ENCODE results near the gene PSMB5.
"Not testable (repeated sequence)": the region's sequence is repeated elsewhere in the genome, so short reads cannot be mapped to it uniquely, and the experiment has no call there.

Gene PSMB5

DNA sequence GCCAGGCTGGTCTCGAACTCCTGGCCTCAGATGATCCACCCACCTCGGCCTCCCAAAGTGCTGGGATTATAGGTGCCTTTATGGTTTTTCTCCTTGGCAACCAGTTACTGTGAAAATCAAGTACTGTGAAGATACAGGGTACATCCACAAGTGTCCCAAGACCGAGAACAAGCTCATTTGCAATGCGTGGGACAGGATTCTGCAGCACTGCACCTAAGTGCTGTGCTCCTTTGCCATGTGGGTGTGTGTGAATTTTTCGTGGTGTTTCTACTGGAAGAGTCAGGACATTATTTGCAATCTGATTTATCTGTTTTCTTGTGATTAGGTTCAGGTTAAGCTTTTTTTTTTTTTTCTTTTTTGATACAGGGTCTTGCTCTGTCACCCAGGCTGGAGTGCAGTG is 17.6 kb downstream of the PSMB5 start:
- H3K9ac ChIP-seq (ENCODE audit: low read depth in 1 of 2, low read length in 2 of 2) = no peak overlapping the region
- no peaks in the 10 kb centered on the region for H3K27me3 ChIP-seq (ENCODE audit: control insufficient read depth in 1 of 2, insufficient read depth in 2 of 2, low read length in 2 of 2)
- no peaks in the 10 kb centered on the region for H3K9me3 ChIP-seq (ENCODE audit: control insufficient read depth in 1 of 2, low read length in 2 of 2)
- H3K27ac ChIP-seq (ENCODE audit: low read depth, low read length) = no peak overlapping the region
- H3K36me3 ChIP-seq (ENCODE audit: control insufficient read depth in 1 of 2, insufficient read depth in 2 of 2, low read length in 2 of 2) = no peaks in the 10 kb centered on the region
- H3K4me1 ChIP-seq (ENCODE audit: control insufficient read depth in 1 of 2, insufficient read depth in 2 of 2, low read length in 2 of 2) = no peaks in the 10 kb centered on the region
- H3K4me3 ChIP-seq (ENCODE audit: low read depth in 1 of 2, low read length in 2 of 2) = no peak overlapping the region

DNA sequence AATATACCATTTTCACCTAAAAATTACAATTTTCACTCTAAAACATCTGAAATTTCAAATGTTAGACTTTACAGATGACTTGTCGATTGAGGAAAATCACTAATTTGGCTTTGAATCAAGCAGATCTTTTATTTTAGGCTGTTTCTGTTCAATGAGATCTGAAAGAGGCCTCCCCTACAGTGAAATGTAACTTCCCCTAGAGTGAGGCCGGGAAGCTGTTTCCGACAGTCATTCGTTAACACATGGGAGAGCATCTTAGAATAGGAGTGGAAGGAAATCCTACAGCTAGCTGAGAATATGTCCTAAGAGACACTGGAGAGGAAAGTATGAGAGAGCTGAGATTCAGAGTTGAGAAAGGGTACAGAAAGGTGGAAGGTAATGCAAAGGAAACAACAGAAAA is 19.1 kb downstream of the PSMB5 start:
- Histone ChIP-seq H3K36me3 (ENCODE audit: control insufficient read depth in 1 of 2, insufficient read depth in 2 of 2, low read length in 2 of 2) (no peaks in the 10 kb centered on the region), H3K4me3 (ENCODE audit: low read depth in 1 of 2, low read length in 2 of 2) (no peak overlapping the region), H3K27ac (ENCODE audit: low read depth, low read length) (no peak overlapping the region), H3K9me3 (ENCODE audit: control insufficient read depth in 1 of 2, low read length in 2 of 2) (no peaks in the 10 kb centered on the region), H3K9ac (ENCODE audit: low read depth in 1 of 2, low read length in 2 of 2) (no peak overlapping the region), H3K4me1 (ENCODE audit: control insufficient read depth in 1 of 2, insufficient read depth in 2 of 2, low read length in 2 of 2) (no peaks in the 10 kb centered on the region), H3K27me3 (ENCODE audit: control insufficient read depth in 1 of 2, insufficient read depth in 2 of 2, low read length in 2 of 2) (no peaks in the 10 kb centered on the region)

DNA sequence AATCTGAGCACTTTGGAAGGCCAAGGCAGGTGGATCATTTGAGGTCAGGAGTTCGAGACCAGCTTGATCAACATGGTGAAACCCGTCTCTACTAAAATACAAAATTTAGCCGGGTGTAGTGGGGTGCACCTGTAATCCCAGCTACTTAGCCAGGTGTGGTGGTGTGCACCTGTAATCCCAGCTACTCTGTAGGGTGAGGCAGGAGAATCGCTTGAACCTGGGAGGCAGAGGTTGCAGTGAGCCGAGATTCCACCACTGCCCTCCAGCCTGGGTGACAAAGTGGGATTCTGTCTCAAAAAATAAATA is 21.0 kb downstream of the PSMB5 start:
- not testable (repeated sequence) for H3K9ac ChIP-seq (ENCODE audit: low read depth in 1 of 2, low read length in 2 of 2); H3K4me3 ChIP-seq (ENCODE audit: low read depth in 1 of 2, low read length in 2 of 2); H3K36me3 ChIP-seq (ENCODE audit: control insufficient read depth in 1 of 2, insufficient read depth in 2 of 2, low read length in 2 of 2); H3K27me3 ChIP-seq (ENCODE audit: control insufficient read depth in 1 of 2, insufficient read depth in 2 of 2, low read length in 2 of 2); H3K9me3 ChIP-seq (ENCODE audit: control insufficient read depth in 1 of 2, low read length in 2 of 2); H3K4me1 ChIP-seq (ENCODE audit: control insufficient read depth in 1 of 2, insufficient read depth in 2 of 2, low read length in 2 of 2); H3K27ac ChIP-seq (ENCODE audit: low read depth, low read length)

DNA sequence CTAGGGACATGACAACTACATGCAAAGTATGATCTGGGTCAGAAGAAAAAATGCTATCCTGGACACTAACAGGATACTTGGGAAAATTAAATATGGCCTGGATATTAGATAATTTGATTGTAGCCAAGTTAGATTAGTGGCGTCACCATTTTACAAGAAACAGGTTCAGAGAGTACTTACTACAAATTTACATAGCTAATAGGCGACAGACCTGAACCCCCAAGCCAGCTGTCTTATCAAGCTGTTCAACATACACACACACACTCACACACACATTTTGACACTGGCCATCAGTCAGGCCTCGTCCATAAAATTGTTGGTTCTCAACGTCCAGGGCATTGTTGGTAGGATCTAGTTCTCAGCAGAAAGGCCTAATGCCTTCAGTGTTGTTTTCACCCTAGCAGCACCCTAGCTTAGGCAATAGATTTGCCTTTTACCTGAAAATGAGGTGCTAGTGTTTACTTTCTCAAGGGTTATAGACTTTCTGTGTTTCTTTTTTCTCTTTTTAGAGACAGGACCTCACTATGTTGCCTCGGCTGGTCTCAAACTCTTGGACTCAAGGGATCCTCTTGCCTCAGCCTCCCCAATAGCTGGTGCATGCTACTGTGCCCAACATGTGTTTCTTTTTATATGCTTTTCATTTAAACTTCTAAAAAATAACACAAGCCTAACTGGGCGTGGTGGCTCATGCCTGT is 21.5 kb downstream of the PSMB5 start:
- no peak overlapping the region for H3K27ac ChIP-seq (ENCODE audit: low read depth, low read length)
- no peak overlapping the region for H3K9ac ChIP-seq (ENCODE audit: low read depth in 1 of 2, low read length in 2 of 2)
- H3K9me3 ChIP-seq (ENCODE audit: control insufficient read depth in 1 of 2, low read length in 2 of 2) = no peaks in the 10 kb centered on the region

DNA sequence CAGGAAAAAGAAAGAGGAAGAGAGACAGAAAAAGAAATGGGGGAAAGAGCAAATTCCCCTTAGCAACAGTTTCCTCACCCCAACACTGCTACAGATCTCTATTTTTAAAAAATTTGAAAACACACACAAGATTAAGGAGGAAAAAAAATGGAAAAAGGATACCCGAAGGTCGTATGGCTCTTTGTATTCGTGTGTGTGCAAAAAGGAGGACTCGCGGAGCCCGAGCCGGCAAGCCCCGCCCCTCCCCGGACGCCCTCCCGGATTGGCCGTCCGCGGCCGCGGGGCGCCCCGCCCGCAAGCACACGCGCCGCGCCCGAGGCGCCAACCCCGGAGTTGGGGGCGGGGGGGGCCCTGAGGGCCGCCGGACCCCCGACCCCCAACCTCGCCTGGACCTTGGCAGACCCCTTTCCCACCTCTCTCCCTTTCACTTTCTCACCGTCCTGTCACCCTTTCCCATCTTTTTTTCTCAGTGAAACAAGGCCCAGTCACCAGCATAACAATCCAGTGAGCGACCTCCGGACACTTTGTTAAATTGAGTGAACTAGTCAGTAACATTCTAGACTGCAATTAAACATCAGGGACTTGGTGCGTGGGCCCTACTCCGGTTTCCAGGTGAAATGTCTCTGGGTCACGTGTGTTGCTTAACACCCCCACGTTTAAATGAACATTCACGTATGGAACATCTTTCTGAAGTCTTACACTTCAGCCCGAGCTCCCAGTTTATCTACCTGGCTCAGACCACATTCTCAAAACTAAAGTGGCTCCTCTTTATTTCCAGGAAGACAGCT is 24.6 kb downstream of the PSMB5 start, which contains the start of gene C14orf93:
Gene C14orf93, minus strand, starts transcription at position 205 of the 788 bp plus-strand sequence. CDS start 11,120 bp downstream, outside the sequence.
- Histone ChIP-seq H3K27ac (ENCODE audit: low read depth, low read length) (no peak within 1 kb of the TSS), H3K9me3 (ENCODE audit: control insufficient read depth in 1 of 2, low read length in 2 of 2) (no peaks in the 10 kb centered on the region), H3K4me1 (ENCODE audit: control insufficient read depth in 1 of 2, insufficient read depth in 2 of 2, low read length in 2 of 2) (peaks cover 14 to 30% of the 10 kb centered on the region in 2 donors), H3K9ac (ENCODE audit: low read depth in 1 of 2, low read length in 2 of 2) (peak within 1 kb of the TSS; percentile 56 to 60), H3K36me3 (ENCODE audit: control insufficient read depth in 1 of 2, insufficient read depth in 2 of 2, low read length in 2 of 2) (no peaks in the 10 kb centered on the region), H3K4me3 (ENCODE audit: low read depth in 1 of 2, low read length in 2 of 2) (peak within 1 kb of the TSS; percentile 75 to 76), H3K27me3 (ENCODE audit: control insufficient read depth in 1 of 2, insufficient read depth in 2 of 2, low read length in 2 of 2) (no peaks in the 10 kb centered on the region)

More for the DNA sequence above, 21.5 kb downstream of the PSMB5 start:
- Histone ChIP-seq H3K4me1 (ENCODE audit: control insufficient read depth in 1 of 2, insufficient read depth in 2 of 2, low read length in 2 of 2) (peaks cover 6 to 15% of the 10 kb centered on the region in 2 donors), H3K4me3 (ENCODE audit: low read depth in 1 of 2, low read length in 2 of 2) (no peak overlapping the region), H3K36me3 (ENCODE audit: control insufficient read depth in 1 of 2, insufficient read depth in 2 of 2, low read length in 2 of 2) (no peaks in the 10 kb centered on the region), H3K27me3 (ENCODE audit: control insufficient read depth in 1 of 2, insufficient read depth in 2 of 2, low read length in 2 of 2) (no peaks in the 10 kb centered on the region)

DNA sequence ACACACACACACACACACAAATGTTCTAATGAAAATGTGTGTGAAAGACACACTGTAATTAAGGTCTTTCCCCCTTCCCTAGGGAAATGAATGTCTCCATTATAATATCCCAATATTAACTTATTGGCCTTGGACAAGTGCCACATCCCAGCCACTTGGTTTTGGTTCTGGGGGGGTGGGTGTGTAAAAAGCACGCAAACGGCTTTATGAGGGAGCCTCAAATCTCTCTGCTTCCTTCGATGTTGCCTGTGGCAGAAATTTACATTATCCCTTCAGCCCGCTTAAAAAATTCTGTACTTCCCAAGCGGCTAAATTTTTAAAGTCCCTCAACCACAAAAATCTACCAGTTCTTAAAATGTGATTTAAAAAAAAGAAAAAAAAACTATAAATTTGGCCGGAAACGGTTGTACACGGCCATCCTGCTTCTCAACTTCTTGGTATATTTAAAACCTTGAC is 25.2 kb downstream of the PSMB5 start:
- Histone ChIP-seq H3K4me1 (ENCODE audit: control insufficient read depth in 1 of 2, insufficient read depth in 2 of 2, low read length in 2 of 2) (peaks cover 14 to 30% of the 10 kb centered on the region in 2 donors), H3K27me3 (ENCODE audit: control insufficient read depth in 1 of 2, insufficient read depth in 2 of 2, low read length in 2 of 2) (no peaks in the 10 kb centered on the region), H3K9ac (ENCODE audit: low read depth in 1 of 2, low read length in 2 of 2) (peak overlapping the region; percentile 56 to 60), H3K4me3 (ENCODE audit: low read depth in 1 of 2, low read length in 2 of 2) (peak overlapping the region; percentile 75 to 76), H3K36me3 (ENCODE audit: control insufficient read depth in 1 of 2, insufficient read depth in 2 of 2, low read length in 2 of 2) (no peaks in the 10 kb centered on the region), H3K9me3 (ENCODE audit: control insufficient read depth in 1 of 2, low read length in 2 of 2) (no peaks in the 10 kb centered on the region), H3K27ac (ENCODE audit: low read depth, low read length) (no peak overlapping the region)

DNA sequence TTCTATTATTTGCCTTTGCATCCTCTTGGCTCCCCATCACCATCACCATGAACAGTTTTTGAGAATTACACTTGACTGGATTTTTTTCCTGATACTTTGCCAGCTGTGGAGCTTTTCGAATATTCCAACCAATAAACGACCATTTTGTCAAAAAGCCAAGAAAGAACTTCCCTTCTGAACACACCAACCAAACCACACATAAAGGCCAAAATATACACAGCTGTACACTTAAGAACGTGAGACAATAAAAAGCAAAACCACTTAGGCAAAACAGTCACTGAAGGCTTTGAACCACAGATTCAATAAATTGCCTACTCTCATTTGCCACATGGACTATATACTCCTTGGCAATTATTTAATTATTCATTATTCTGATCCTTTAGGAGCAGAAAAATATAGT is 25.9 kb downstream of the PSMB5 start:
- Histone ChIP-seq H3K36me3 (ENCODE audit: control insufficient read depth in 1 of 2, insufficient read depth in 2 of 2, low read length in 2 of 2) (no peaks in the 10 kb centered on the region), H3K27ac (ENCODE audit: low read depth, low read length) (no peak overlapping the region), H3K27me3 (ENCODE audit: control insufficient read depth in 1 of 2, insufficient read depth in 2 of 2, low read length in 2 of 2) (no peaks in the 10 kb centered on the region), H3K9ac (ENCODE audit: low read depth in 1 of 2, low read length in 2 of 2) (peak overlapping the region in 1 of 2 donors; percentile 11), H3K9me3 (ENCODE audit: control insufficient read depth in 1 of 2, low read length in 2 of 2) (no peaks in the 10 kb centered on the region), H3K4me3 (ENCODE audit: low read depth in 1 of 2, low read length in 2 of 2) (peak overlapping the region in 1 of 2 donors; percentile 7), H3K4me1 (ENCODE audit: control insufficient read depth in 1 of 2, insufficient read depth in 2 of 2, low read length in 2 of 2) (peaks cover 14 to 30% of the 10 kb centered on the region in 2 donors)

DNA sequence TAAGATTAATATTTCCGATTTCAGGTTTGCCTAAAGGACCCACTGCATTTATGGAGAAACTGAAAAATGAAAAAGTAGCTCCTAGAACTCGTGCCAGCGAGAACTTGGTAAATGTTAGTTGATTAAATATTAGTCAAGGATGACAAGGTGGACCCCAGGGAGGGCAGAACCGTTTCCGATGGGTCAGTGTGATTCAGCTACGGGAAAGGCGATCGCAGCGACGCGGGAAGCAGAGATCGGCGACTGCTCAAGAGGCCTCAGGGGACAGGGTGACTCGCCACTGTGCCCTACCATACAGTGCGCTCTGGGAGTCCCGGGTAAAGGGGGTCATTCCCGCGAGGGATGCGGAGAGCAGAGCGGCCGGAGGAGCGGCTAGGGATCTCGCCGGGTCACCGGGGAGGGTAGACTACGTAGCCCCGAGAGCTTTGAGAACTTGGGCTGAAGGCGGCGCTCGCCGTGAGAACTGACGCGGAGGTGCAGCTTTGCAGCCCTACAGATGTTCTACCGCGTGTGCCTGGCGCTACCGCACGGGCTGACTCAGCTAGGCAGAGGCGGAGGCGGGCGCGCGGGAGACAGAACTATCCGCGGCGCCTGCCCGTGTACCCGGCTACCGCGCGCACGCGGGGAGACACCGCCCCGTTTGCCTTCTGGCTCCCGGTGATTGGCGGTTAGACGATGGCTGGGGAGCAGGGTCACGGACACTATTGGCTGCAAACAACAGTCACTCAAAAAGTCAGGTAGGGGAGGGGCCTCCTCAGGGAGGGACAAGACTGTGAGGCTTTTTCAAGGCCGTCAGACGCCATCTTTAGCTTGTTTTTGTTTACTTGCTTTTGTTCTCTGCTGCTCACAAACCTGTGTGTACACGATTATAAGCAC is 27.9 kb downstream of the PSMB5 start:
- H3K27me3 ChIP-seq (ENCODE audit: control insufficient read depth in 1 of 2, insufficient read depth in 2 of 2, low read length in 2 of 2) = no peaks in the 10 kb centered on the region
- H3K9me3 ChIP-seq (ENCODE audit: control insufficient read depth in 1 of 2, low read length in 2 of 2) = no peaks in the 10 kb centered on the region
- peaks cover 14 to 30% of the 10 kb centered on the region in 2 donors for H3K4me1 ChIP-seq (ENCODE audit: control insufficient read depth in 1 of 2, insufficient read depth in 2 of 2, low read length in 2 of 2)
- H3K27ac ChIP-seq (ENCODE audit: low read depth, low read length) = peak overlapping the region; percentile 83
- no peaks in the 10 kb centered on the region for H3K36me3 ChIP-seq (ENCODE audit: control insufficient read depth in 1 of 2, insufficient read depth in 2 of 2, low read length in 2 of 2)
- H3K9ac ChIP-seq (ENCODE audit: low read depth in 1 of 2, low read length in 2 of 2) = peak overlapping the region; percentile 92 to 97
- peak overlapping the region; percentile 92 to 95 for H3K4me3 ChIP-seq (ENCODE audit: low read depth in 1 of 2, low read length in 2 of 2)

DNA sequence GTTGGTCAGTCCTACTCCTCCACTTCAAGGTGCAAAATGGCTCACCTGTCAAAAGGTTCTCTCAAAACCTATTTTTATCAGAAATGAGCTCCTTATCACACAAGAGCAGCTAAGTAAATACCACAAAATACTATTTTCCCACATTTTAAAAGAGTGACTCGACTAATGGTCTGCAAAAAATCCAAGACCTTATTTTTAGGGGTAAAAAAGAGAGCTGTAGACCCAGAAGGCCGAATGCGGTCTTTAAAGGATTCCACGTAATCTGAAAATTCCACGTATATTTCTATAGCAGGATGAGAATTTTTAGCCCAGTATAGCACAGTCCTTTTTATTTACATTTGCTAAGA is 28.5 kb downstream of the PSMB5 start:
- H3K9me3 ChIP-seq (ENCODE audit: control insufficient read depth in 1 of 2, low read length in 2 of 2) = no peaks in the 10 kb centered on the region
- H3K9ac ChIP-seq (ENCODE audit: low read depth in 1 of 2, low read length in 2 of 2) = peak overlapping the region; percentile 92 to 97
- H3K36me3 ChIP-seq (ENCODE audit: control insufficient read depth in 1 of 2, insufficient read depth in 2 of 2, low read length in 2 of 2) = no peaks in the 10 kb centered on the region
- H3K4me1 ChIP-seq (ENCODE audit: control insufficient read depth in 1 of 2, insufficient read depth in 2 of 2, low read length in 2 of 2) = peaks cover 14 to 30% of the 10 kb centered on the region in 2 donors
- no peaks in the 10 kb centered on the region for H3K27me3 ChIP-seq (ENCODE audit: control insufficient read depth in 1 of 2, insufficient read depth in 2 of 2, low read length in 2 of 2)
- peak overlapping the region; percentile 83 for H3K27ac ChIP-seq (ENCODE audit: low read depth, low read length)
- peak overlapping the region; percentile 92 to 95 for H3K4me3 ChIP-seq (ENCODE audit: low read depth in 1 of 2, low read length in 2 of 2)

Data from duodenal mucosa (tissue), 2 donors.